HG03196 (cell line): ENCODE results near the gene SLC38A10.

ENCODE experiments used
- ATAC-seq: cut with Tn5 transposase; IDR thresholded peaks from one replicate; pipeline ENCODE4 v1.9.1; 2021; ENCODE audit not compliant: unreplicated experiment

Gene SLC38A10

GRCh38 chr17:81299846-81300585 lies 4.9 kb upstream of the SLC38A10 start:
- ATAC-seq = no peak

- no peak for ATAC-seq
These were observed 4.1 kb upstream of the SLC38A10 start for GRCh38 chr17:81298991-81299738.

GRCh38 chr17:81298325-81298990 lies 3.4 kb upstream of the SLC38A10 start:
- ATAC-seq = no peak

GRCh38 chr17:81295676-81296381 lies 722 bp upstream of the SLC38A10 start:
- peak; percentile 5 for ATAC-seq

GRCh38 chr17:81294512-81295030 lies 536 bp downstream of the SLC38A10 start:
- ATAC-seq = no peak

GRCh38 chr17:81292450-81292849 lies 2.7 kb downstream of the SLC38A10 start:
- no peak for ATAC-seq

GRCh38 chr17:81291662-81292061 lies 3.4 kb downstream of the SLC38A10 start:
- ATAC-seq = no peak

GRCh38 chr17:81290230-81290629 lies 4.9 kb downstream of the SLC38A10 start:
- ATAC-seq = no peak

- no peak for ATAC-seq
These were observed 5.5 kb downstream of the SLC38A10 start for GRCh38 chr17:81289627-81290026.

GRCh38 chr17:81288715-81289114 lies 6.4 kb downstream of the SLC38A10 start:
- ATAC-seq = no peak

- ATAC-seq = no peak
These were observed 7.2 kb downstream of the SLC38A10 start for GRCh38 chr17:81287741-81288430.

- no peak for ATAC-seq
These were observed 8.0 kb downstream of the SLC38A10 start for GRCh38 chr17:81287152-81287551.

- ATAC-seq = no peak
These were observed 8.5 kb downstream of the SLC38A10 start for GRCh38 chr17:81286491-81287145.

- no peak for ATAC-seq
These were observed 9.2 kb downstream of the SLC38A10 start for GRCh38 chr17:81285894-81286293.

- ATAC-seq = no peak
These were observed 9.8 kb downstream of the SLC38A10 start for GRCh38 chr17:81285179-81285878.

- ATAC-seq = no peak
These were observed 12.2 kb downstream of the SLC38A10 start for GRCh38 chr17:81282876-81283275.

GRCh38 chr17:81282141-81282540 lies 13.0 kb downstream of the SLC38A10 start:
- ATAC-seq = no peak

- ATAC-seq = no peak
These were observed 14.5 kb downstream of the SLC38A10 start for GRCh38 chr17:81280571-81280970.
